Muscle of arm (tissue), 12 donors: ENCODE data around the gene RASIP1. TPM values are rescaled to one million over a fixed set of nuclear protein-coding genes. Genes with fewer than 3 reads are reported as not detected.
"Not testable (repeated sequence)": the region's sequence is repeated elsewhere in the genome, so short reads cannot be mapped to it uniquely, and the experiment has no call there.

Source experiments
- DNase-seq: peaks from one replicate; pipeline ENCODE4 v3.0.0-alpha.2; 2013
- polyA plus RNA-seq, 12 donors: library from polyadenylated mRNA; unstranded; fragments of 120-200 nt; gene quantifications; one replicate each; pipeline ENCODE4 v1.2.1, GENCODE V29; 2013; ENCODE audit not compliant: insufficient read length in 12 of 12

RASIP1 gene
- polyA plus RNA-seq, 12 donors: 15.1 to 39.6 (median 22.0) TPM; not detected in 1

DNA sequence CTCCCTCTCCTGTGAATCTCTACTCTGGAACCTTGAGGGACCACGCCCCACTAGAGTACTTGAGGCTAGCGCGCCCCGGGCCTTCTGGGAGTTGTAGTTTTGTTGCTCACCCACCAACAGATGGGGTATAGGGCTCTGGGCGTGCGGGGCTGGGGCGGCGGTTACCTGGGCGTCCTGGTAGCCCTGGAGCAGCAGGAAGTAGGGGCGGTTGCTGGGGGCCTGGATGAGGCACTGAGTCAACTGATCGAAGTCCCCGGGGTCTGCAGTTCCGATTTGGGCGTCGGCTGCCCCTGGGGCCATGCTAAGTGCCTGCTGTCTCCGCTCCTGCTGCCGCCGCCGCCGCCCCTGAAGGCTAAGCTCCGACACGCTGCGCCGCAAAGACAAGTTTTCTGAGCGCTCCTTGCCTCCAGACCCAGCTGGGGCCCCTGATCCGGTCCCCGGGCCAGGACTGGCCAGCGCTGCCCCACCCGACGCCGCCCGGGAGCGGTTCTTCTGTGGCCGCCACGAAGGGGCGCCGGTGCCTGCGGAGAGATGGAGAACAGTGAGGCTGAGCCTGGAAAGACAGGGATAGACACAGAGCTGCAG is 5.3 kb downstream of the RASIP1 start:
- no peak for DNase-seq

- DNase-seq: no peak
Measured at GRCh38 chr19:48734625-48735024, 5.8 kb downstream of the RASIP1 start.

- DNase-seq: no peak
Measured at GRCh38 chr19:48731452-48731851, 9.0 kb downstream of the RASIP1 start.

- no peak for DNase-seq
Measured at GRCh38 chr19:48728911-48729664, 11.3 kb downstream of the RASIP1 start.

- no peak for DNase-seq
Measured at GRCh38 chr19:48726556-48726955, 13.9 kb downstream of the RASIP1 start.

- DNase-seq: peak; percentile 91
Measured at GRCh38 chr19:48724796-48725753, 15.3 kb downstream of the RASIP1 start.

GRCh38 chr19:48722196-48722708 is 18.2 kb downstream of the RASIP1 start:
- no peak for DNase-seq

DNA sequence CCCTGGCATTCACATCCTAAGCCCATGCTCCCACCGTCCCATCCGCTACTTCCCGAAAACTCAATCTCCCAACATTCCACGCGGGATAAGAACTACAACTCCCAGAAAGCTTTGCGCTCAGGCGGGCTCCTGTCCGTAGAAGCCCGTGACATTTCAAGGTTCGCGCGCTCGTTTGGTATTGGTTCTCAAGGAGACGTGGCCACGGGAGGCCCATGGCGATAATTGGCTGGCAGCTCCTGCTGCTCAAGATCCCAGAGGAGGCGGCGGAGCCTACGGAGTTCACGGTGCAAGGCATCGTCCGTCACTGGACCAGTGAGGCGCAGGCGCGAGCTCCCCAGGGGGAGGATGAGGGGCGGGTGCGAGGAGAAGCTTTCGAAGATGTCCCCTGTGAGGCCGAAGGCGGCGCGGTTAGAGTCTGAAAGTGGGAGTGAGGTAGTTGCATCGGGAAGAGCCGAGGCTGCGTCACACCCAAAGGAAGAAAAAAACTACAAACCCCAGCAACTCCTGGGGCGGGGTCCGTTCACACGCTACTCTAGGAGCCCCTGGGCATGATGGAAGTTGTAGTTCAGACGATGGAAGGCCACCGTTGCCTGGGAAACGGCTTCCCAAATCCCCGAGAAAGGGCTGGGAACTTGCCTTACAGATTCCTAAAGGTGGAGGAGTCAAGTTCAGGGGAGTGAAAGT is 19.7 kb downstream of the RASIP1 start:
- DNase-seq: peak; percentile 99

DNA sequence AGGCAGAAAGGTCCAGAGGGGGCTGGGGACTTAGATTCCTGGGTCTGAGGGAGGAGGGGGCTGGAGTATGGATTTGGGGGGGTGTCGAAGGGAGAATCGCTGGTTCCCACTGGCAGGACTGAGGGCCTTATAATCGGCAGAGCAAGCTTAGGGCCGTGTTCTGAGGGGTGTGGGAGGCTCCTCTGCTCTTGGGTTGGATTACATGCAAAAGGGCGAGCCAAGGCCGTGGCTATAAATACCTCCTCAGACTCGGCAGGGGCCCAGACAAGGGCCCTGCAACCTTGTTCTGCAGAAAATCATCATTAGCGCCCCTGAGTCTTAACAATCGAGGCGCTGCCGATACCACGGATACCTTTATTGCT is 20.2 kb downstream of the RASIP1 start:
- no peak for DNase-seq

- DNase-seq: no peak
Measured at GRCh38 chr19:48719263-48720171, 20.9 kb downstream of the RASIP1 start, which contains the start of gene MAMSTR. Gene MAMSTR (minus strand): TSS chr19:48719725. CDS start chr19:48719031, 694 bp downstream.

GRCh38 chr19:48718711-48719231 is 21.6 kb downstream of the RASIP1 start:
- no peak for DNase-seq

GRCh38 chr19:48718106-48718505 is 22.3 kb downstream of the RASIP1 start:
- DNase-seq: not testable (repeated sequence)

DNA sequence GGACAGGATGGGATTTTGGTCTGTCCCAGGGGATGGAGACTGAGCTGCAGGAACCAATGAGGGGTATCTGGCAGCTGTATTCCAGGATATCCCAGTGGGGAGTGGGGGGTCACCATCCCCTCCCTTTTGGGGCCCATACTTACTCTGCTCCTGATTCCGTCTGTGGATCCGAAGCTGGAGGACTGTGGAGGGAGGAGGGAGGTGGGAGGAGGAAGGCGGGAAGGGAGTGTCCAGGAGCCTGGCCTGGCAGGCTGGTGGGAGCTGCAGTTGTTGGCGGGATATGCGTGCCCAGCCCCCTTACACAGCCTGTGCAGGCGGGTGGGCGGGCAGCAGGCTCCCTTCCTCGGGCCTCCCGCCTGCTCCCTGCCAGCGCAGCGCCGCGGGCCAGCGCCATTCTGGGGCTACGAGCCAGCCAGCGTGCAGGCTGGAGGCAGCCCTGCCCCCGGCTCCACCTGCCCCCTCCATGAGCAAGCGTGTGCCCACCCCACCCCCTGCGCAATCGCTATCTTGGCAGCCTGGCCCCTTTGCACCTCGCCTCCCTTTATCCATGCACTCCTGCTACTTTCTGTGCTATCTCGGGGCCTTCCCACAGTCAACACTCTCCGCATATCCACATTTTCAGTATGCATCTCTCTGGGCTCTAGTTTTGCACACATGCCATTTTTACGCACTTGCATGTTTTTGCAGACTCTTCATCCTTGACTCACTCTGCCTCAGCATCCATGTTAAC is 23.7 kb downstream of the RASIP1 start:
- DNase-seq: peak; percentile 83

DNA sequence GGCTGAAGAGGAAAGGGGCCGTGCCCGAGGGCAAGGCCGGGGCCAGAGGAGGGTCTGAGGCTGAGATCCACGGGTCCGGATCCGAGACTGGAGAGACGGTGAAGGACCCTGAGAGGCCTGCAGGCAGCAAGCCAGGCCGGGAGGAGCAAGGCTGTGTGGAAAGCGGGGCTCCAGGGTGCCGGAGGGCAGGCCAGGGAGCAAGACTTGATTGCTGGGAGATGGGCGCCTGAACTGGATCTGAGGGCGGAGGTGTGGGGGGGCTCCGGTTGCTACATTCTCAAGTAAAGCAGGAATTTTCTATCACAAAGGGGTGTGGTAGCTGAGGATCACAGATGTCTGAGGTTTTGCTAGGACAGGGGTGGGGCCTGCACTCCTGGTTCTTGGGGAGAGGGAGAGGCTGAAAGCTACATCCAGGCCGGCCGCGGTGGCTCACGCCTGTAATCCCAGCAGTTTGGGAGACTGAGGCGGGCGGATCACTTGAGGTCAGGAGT is 24.7 kb downstream of the RASIP1 start:
- DNase-seq: no peak

DNA sequence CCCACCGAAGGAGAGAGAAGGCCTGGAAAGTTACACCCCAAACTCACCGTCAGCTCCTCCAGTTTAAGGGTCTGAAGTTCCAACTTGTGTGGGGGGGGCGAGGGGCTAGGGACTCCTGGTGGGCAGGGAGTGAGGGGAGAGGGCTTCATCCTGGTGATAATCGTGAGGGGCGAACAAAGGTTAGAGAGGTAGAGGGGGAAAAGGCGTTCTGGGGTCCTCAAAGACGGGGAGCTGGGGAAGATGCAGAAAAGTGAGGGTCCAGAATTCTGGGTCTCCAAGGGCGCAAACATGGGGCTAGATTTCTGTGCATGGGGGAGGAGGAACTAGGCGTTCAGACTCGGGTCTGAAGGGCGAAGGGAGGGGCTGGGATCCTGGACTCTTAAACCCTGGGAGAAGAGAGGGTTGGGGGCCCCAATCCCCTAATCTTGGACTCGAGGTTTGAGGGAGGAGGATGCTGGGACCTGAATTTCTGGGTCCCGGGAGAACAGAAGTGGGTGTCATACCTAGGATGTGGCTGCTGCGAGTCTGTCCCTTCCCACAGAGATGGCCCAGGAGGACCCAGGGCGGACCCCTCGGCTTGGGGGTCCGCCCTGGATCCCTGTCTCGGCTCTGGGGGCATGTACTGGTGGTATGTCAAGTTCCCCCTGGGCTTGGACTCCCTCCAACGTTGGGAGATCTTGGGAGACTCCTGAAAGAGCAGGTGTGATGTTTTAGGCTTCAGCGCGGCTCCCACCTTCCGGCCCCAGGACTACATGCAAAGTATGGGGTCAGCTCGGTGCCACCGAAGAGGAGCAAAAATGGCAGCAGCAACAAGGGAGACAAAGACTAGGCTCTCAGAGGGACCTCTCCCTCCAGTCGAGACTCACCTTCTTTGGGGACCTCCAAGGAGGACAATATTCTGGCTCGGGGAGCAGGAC is 25.4 kb downstream of the RASIP1 start:
- no peak for DNase-seq

GRCh38 chr19:48713864-48714755 is 26.3 kb downstream of the RASIP1 start:
- peak; percentile 99 for DNase-seq
